ENCODE results near the gene FAM9C. TPM values are rescaled to one million over a fixed set of nuclear protein-coding genes. Genes with fewer than 3 reads are reported as not detected.

FAM9C gene
- total and polyA plus RNA-seq, 9 of the 15 experiments (the other 6 are each of a cell fraction or from before 2014, with no cell fraction given): not detected

DNA sequence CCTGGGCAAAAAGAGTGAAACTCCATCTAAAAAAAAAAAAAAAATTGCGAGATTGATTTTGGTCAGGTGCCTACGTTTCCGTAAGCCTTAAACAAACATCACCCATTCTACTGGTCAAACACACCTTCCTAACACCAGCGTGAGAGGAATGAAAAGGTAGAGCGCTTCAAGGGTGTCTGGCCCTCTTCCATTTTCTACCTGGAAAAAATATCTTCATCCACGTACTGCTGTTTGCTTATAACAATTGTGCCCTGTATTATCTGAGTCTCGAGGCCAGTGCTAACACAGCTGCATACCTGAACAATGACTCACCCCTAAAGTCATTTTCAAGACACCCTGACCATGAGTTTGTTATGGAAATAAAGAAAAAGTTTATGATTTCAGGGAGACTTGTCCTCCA, 55.6 kb downstream of the FAM9C start (continued):
- TF ChIP-seq, protein P1, sequence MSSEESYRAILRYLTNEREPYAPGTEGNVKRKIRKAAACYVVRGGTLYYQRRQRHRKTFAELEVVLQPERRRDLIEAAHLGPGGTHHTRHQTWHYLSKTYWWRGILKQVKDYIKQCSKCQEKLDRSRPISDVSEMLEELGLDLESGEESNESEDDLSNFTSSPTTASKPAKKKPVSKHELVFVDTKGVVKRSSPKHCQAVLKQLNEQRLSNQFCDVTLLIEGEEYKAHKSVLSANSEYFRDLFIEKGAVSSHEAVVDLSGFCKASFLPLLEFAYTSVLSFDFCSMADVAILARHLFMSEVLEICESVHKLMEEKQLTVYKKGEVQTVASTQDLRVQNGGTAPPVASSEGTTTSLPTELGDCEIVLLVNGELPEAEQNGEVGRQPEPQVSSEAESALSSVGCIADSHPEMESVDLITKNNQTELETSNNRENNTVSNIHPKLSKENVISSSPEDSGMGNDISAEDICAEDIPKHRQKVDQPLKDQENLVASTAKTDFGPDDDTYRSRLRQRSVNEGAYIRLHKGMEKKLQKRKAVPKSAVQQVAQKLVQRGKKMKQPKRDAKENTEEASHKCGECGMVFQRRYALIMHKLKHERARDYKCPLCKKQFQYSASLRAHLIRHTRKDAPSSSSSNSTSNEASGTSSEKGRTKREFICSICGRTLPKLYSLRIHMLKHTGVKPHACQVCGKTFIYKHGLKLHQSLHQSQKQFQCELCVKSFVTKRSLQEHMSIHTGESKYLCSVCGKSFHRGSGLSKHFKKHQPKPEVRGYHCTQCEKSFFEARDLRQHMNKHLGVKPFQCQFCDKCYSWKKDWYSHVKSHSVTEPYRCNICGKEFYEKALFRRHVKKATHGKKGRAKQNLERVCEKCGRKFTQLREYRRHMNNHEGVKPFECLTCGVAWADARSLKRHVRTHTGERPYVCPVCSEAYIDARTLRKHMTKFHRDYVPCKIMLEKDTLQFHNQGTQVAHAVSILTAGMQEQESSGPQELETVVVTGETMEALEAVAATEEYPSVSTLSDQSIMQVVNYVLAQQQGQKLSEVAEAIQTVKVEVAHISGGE (CRISPR knock-in tag; IDR thresholded peaks at IDR 0.05): no peak
- TF ChIP-seq JUND (IDR thresholded peaks at IDR 0.05; ENCODE audit: borderline replicate concordance, low read depth, low read length) (peak; percentile 95), JUND (tag; IDR thresholded peaks at IDR 0.05; ENCODE audit: borderline replicate concordance, low read depth, low read length) (peak; percentile 94; the same call in 2 of the 3 replicates), FOSL1 (tag; conservative IDR thresholded peaks at IDR 0.05) (peak; percentile 85), SRSF1 (IDR thresholded peaks at IDR 0.05; ENCODE audit: low read depth, low read length) (no peak), U2AF1 (optimal IDR thresholded peaks at IDR 0.05; ENCODE audit: low read depth, low read length) (no peak), SOX6 (IDR thresholded peaks at IDR 0.05) (peak; percentile 68; the same call in 1 of the 2 replicates), JUN (IDR thresholded peaks at IDR 0.05; ENCODE audit: borderline replicate concordance, low read depth, low read length) (peak; percentile 84), JUN (CRISPR knock-in tag; IDR thresholded peaks at IDR 0.05; ENCODE audit: borderline replicate concordance) (no peak), SMARCE1 (IDR thresholded peaks at IDR 0.05) (0 out of 2 replicates have a peak, but pooled peaks have one; percentile 42), SMAD1 (IDR thresholded peaks at IDR 0.05; ENCODE audit: low read depth, low read length, partially characterized antibody) (no peak), TEAD1 (CRISPR knock-in tag; IDR thresholded peaks at IDR 0.05) (peak; percentile 74 to 77; a peak in 3 of 4 replicates), ZNF696 (CRISPR knock-in tag; conservative IDR thresholded peaks at IDR 0.05) (no peak), FIP1L1 (IDR thresholded peaks at IDR 0.05; ENCODE audit: low read depth, low read length, poor library complexity, severe bottlenecking) (no peak), FOXK1 (CRISPR knock-in tag; IDR thresholded peaks at IDR 0.05; ENCODE audit: borderline replicate concordance) (no peak), ZNF146 (CRISPR knock-in tag; IDR thresholded peaks at IDR 0.05; ENCODE audit: unreplicated experiment) (no peak), NCOA2 (IDR thresholded peaks at IDR 0.05; ENCODE audit: partially characterized antibody in 2 of 2) (no peak), ATF7 (IDR thresholded peaks at IDR 0.05) (peak; percentile 51; the same call in 1 of the 2 replicates)
- TF ChIP-seq, protein P2, sequence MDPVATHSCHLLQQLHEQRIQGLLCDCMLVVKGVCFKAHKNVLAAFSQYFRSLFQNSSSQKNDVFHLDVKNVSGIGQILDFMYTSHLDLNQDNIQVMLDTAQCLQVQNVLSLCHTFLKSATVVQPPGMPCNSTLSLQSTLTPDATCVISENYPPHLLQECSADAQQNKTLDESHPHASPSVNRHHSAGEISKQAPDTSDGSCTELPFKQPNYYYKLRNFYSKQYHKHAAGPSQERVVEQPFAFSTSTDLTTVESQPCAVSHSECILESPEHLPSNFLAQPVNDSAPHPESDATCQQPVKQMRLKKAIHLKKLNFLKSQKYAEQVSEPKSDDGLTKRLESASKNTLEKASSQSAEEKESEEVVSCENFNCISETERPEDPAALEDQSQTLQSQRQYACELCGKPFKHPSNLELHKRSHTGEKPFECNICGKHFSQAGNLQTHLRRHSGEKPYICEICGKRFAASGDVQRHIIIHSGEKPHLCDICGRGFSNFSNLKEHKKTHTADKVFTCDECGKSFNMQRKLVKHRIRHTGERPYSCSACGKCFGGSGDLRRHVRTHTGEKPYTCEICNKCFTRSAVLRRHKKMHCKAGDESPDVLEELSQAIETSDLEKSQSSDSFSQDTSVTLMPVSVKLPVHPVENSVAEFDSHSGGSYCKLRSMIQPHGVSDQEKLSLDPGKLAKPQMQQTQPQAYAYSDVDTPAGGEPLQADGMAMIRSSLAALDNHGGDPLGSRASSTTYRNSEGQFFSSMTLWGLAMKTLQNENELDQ (CRISPR knock-in tag; IDR thresholded peaks at IDR 0.05; ENCODE audit: borderline replicate concordance): no peak
- TF ChIP-seq, protein P3, sequence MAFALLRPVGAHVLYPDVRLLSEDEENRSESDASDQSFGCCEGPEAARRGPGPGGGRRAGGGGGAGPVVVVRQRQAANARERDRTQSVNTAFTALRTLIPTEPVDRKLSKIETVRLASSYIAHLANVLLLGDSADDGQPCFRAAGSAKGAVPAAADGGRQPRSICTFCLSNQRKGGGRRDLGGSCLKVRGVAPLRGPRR (CRISPR knock-in tag; IDR thresholded peaks at IDR 0.05): no peak
- TF ChIP-seq, protein P4, sequence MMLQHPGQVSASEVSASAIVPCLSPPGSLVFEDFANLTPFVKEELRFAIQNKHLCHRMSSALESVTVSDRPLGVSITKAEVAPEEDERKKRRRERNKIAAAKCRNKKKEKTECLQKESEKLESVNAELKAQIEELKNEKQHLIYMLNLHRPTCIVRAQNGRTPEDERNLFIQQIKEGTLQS (IDR thresholded peaks at IDR 0.05): peak; percentile 92
- TF ChIP-seq, protein P4 (CRISPR knock-in tag; conservative IDR thresholded peaks at IDR 0.05): peak; percentile 64; the same call in 1 of the 2 replicates
